ENCODE results near the gene AJM1. TPM values are rescaled to one million over a fixed set of nuclear protein-coding genes. Genes with fewer than 3 reads are reported as not detected.

Gene AJM1
- total RNA-seq, 4 donors from 2014 or later: 2.5 to 10.9 (median 5.7) TPM

DNA sequence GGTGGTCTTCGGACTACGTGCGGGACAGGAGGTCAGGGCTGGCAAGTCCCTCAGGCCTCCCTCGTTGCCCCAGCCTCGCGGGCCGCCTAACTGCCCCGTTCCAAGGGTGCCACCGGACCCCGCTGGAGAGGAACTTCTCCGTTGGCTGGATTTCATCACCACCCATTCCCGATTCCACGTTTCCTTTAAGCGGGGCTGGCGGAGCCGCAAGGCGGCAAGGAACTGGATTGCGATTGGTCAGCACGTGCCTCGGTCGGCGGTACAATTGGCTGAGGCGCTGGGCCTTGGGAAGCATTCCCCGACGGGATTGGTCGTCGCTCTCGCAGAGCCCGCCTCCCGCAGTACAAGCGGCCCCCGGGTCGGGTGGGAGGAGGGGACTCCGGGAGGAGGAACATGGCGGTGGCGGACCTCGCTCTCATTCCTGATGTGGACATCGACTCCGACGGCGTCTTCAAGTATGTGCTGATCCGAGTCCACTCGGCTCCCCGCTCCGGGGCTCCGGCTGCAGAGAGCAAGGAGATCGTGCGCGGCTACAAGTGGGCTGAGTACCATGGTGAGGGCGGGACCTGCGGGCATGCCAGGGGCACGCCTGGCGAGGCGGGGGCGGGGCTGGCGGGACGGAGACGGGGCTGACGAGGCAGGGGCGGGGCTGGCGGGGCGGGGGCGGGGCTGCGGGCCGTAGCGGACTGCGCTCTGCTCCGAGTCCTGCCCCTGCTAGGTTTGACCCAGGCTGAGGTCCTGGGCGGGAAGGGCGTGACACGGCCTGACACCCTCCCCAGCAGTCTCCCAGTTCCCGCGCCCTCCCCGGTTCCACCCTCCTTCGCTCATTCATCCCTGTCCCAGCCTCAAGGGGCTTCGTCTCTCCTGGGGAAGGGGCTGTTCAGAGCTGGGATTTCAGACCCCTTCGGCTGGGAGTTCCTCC lies 7.0 kb downstream of the AJM1 start, which contains the start of gene PHPT1:
PHPT1 (plus strand) TSS at position 372 of the 922 bp plus-strand sequence; CDS start at position 394, 22 bp downstream.
- ATAC-seq: peak; percentile 94
- TF ChIP-seq CTCF (IDR thresholded peaks at IDR 0.05) (peak in 1 of 4 experiments; percentile 6), POLR2A (IDR thresholded peaks at IDR 0.05) (peak; percentile 88 to 93), POLR2AphosphoS5 (IDR thresholded peaks at IDR 0.05) (peak; percentile 92), EP300 (IDR thresholded peaks at IDR 0.05) (no peak)
- Histone ChIP-seq H3K9me3 (no peaks in the 10 kb centered on the region), H3K27me3 (peaks cover 41% of the 10 kb centered on the region), H3K36me3 (peaks cover 0 to 16% of the 10 kb centered on the region in 2 donors), H3K4me1 (peaks cover 0 to 65% (median 24%) of the 10 kb centered on the region in 3 donors), H3K27ac (peak within 1 kb of the TSS; percentile 45 to 96 (median 92)), H3K4me3 (peak within 1 kb of the TSS; percentile 35 to 77)
- 0% methylated on average over 12 to 14 of the region's 77 CpGs for WGBS, 2 donors (ENCODE audit: low coverage in 1 of 2)

DNA sequence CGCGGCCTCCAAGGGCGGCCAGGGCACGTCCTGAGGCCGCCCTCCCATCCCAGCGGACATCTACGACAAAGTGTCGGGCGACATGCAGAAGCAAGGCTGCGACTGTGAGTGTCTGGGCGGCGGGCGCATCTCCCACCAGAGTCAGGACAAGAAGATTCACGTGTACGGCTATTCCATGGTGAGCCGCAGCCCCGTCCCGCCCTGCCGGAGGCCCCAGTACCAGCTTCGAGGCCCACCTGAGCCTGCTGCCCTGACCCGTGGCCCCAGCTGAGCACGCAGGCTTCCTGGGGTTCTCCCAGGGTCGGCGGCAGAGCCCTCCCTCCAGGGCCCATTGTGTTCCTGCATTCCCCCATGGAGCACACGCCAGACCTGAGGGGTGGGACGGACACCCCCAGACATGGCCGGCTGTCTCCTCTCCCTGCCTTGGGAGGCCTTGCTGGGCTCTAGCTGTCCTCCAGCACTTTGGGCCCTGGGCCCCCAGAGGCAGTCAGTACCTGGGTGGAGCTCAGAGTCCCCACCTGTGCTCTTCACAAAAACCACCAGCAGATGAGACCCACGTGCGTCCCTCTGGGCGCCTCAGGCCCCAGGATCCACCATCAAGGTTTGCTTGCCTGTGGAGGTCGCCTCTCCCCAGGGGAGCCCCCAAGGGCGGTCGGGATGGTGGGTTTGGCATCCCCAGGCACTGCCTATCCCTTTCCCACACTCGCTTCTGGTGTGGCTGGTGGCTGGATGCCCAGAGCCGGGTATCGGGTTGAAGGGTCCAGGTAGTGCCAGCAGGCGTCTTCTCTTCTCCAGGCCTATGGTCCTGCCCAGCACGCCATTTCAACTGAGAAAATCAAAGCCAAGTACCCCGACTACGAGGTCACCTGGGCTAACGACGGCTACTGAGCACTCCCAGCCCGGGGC lies 7.9 kb downstream of the AJM1 start:
- WGBS, 2 donors (ENCODE audit: low coverage in 1 of 2): 42% methylated on average over 8 of the region's 43 CpGs; no CpG with 5 or more reads in 1 of the 2 donors
- Histone ChIP-seq H3K36me3 (peaks cover 0 to 16% of the 10 kb centered on the region in 2 donors), H3K4me3 (peak overlapping the region; percentile 35 to 77), H3K9me3 (no peaks in the 10 kb centered on the region), H3K27ac (peak overlapping the region in 3 of 4 donors; percentile 91 to 96 (median 94)), H3K27me3 (peaks cover 33% of the 10 kb centered on the region), H3K4me1 (peaks cover 0 to 59% (median 24%) of the 10 kb centered on the region in 3 donors)
- no peak for TF ChIP-seq EP300 (IDR thresholded peaks at IDR 0.05)
- no peak for TF ChIP-seq POLR2AphosphoS5 (IDR thresholded peaks at IDR 0.05)
- no peak for TF ChIP-seq POLR2A (IDR thresholded peaks at IDR 0.05)
- TF ChIP-seq CTCF (IDR thresholded peaks at IDR 0.05): no peak
- no peak for ATAC-seq

DNA sequence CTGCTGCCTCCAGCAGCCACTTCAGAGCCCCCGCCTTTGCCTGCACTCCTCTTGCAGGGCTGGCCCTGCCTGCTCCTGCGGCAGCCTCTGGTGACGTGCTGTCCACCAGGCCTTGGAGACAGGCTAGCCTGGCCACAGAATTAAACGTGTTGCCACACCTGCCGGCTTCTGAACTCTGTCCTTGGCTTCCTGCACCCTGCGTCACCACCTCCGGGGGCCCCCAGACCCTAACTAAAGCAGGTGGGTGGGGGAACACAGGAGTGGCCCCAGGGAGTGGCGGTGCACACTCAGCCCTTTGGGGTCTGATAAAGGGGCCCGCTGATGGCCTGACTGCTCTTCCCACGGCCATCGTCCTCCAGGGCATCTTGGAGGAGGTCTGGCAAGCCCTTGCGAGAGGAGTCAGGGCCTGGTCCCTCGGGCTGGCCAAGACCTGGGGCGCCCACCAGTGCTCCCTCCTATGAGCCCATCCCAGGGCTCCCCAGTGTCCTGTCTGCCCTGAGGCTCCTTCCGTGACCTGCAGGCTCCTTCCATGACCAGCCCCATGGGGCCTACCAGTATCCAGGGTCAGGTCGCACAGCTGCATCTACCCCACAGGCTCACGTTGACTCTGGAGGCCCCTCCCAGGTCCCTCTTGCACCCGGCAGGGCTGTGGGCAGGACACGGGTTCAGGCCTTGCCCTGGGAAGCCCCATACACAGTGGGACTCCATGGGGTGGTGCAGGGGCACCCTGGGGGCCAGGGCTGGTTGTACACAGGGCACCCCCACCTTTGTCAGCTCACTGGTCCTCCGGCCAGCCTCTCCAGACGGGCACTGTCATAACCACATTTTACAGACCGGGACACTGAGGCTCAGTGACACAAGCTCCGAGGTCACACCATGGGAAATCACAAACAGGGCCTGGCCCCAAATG lies 8.8 kb downstream of the AJM1 start:
- peaks cover 0 to 50% (median 24%) of the 10 kb centered on the region in 3 donors for H3K4me1 ChIP-seq
- no peak for ATAC-seq

More for the DNA sequence above, 8.8 kb downstream of the AJM1 start:
- Histone ChIP-seq H3K4me3 (no peak overlapping the region), H3K36me3 (peaks cover 0 to 16% of the 10 kb centered on the region in 2 donors), H3K27ac (peak overlapping the region in 1 of 4 donors; percentile 94), H3K27me3 (peaks cover 24% of the 10 kb centered on the region), H3K9me3 (no peaks in the 10 kb centered on the region)
- TF ChIP-seq POLR2AphosphoS5 (IDR thresholded peaks at IDR 0.05) (no peak), EP300 (IDR thresholded peaks at IDR 0.05) (no peak), POLR2A (IDR thresholded peaks at IDR 0.05) (no peak), CTCF (IDR thresholded peaks at IDR 0.05) (no peak)
- WGBS, 2 donors (ENCODE audit: low coverage in 1 of 2): no CpG with 5 or more reads among the region's 23 CpGs

Measured in gastroesophageal sphincter (tissue), 4 donors.